NCI-H146 (cell line): ENCODE data around the gene ACTR3.

Experiments
- DNase-seq: peaks from one replicate; lab custom pipeline; 2025; lab: John Stamatoyannopoulos, UW

ACTR3 gene

DNA sequence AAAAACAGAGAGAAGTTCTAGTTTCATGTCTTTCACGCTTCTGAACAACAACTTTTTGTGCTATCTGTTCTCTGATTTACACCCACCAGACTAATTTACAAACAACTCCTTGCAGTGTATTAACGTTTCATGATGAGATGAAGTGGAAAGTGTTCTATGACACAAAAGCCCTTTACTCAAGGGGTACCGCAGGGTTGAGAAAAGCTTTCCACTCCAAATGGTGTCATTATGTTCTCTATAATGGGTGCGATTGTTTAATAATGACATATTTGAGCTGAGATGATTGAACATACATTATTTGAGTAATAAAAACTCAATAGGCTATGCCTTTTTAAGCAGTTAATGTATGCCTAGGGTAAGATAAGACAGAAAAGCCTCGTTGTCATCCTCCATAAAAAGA is 76.3 kb downstream of the ACTR3 start:
- no peak for DNase-seq

- DNase-seq = no peak
Measured at GRCh38 chr2:113966832-113967231, 76.9 kb downstream of the ACTR3 start.

DNA sequence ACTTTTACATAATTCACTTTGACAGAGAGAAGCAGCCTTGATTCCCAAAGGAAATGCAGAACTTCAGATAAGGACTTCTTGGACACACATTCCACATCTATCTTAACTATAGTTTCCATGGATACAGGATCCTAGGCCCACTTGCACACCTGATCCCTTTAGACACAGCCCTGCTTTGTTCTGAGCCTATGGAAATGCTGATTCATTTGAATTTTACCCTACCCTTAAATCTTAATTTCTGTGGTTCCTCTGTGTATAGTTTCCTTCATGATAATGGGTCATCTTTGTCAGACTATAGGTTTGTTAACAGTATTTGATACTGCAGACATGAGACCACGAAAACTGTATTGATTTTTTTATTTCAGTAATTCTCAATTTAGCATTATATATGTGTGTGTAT is 77.4 kb downstream of the ACTR3 start:
- DNase-seq = no peak

- no peak for DNase-seq
Measured at GRCh38 chr2:113972766-113973165, 82.9 kb downstream of the ACTR3 start.

GRCh38 chr2:113973810-113974209 is 83.9 kb downstream of the ACTR3 start:
- no peak for DNase-seq

DNA sequence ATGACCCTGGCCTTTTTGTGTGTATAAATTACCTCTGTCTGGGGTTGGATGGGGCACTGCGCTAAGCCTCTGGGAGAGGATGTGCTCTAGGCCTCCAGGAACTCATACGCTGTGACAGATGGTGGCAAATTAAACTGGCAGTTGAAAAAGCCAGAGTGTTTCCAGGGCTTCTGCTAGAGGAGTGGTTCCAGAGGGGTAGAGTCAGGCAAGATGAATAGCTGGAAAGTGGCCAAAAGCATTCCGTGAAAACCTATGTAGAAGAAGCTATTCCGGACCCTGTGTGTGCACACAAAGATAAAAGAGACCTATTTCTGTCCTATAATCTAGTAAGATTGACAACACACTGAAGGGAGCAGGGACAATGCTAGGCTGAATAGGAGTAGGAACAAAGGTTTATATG is 84.8 kb downstream of the ACTR3 start:
- DNase-seq = no peak

DNA sequence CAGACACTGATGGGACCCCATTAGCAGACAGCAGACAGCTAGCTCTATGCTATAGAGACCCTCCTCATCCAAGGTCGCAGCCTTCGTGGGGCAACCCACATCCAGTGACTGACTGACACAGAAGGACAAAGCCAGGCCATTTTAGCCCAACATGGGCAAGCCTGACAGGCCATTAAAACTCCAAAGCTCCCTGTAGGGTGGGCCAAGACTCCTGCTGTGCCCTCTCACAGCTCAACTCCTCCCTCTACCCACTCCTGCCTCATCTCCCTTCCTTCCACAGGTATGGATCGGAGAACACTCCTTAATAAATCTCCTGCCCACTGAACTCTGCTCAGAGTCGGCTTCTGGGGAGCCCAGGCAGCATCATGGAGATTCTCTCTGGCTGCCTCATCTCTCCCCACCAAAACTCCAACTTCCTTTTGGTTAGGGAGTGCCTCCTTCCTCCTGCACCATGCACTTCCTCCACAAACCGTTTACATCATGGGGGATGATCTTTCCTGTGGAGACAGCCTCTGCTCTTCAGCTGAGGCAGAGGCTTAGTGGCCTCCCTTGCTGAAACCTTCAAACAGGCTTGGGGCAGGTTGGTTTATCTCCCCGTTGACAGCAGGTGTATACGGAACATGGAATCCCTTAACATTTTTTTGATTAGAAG is 86.5 kb downstream of the ACTR3 start:
- DNase-seq = no peak

DNA sequence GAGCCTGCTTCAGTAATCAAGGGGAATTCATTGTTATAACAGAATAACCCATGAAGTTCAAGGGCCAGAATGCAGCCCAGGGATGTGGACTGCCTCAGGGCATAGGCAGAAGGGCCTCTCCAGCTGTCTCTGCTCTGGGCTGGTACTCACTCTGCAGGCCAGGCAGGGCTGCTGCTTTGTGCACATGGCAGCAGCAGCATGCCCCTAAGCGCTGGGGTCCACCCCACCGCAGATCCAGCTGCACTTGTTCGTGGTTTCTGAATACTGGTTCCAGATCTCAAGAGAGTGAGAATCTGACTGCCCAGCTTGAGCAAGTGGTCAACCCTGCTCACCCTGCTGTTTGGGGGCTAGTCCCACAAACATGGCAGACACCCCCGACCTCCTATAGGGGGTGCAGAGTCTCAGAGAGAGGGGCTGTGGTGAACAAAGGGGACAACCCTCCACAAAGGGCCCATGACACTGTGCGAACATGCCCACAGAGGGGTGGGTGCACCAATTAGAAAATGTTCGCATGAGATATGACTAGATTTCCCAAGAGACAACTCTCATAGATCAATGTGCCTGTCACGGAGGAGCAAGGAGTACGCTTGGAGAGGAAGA is 87.3 kb downstream of the ACTR3 start:
- peak; percentile 38 for DNase-seq

DNA sequence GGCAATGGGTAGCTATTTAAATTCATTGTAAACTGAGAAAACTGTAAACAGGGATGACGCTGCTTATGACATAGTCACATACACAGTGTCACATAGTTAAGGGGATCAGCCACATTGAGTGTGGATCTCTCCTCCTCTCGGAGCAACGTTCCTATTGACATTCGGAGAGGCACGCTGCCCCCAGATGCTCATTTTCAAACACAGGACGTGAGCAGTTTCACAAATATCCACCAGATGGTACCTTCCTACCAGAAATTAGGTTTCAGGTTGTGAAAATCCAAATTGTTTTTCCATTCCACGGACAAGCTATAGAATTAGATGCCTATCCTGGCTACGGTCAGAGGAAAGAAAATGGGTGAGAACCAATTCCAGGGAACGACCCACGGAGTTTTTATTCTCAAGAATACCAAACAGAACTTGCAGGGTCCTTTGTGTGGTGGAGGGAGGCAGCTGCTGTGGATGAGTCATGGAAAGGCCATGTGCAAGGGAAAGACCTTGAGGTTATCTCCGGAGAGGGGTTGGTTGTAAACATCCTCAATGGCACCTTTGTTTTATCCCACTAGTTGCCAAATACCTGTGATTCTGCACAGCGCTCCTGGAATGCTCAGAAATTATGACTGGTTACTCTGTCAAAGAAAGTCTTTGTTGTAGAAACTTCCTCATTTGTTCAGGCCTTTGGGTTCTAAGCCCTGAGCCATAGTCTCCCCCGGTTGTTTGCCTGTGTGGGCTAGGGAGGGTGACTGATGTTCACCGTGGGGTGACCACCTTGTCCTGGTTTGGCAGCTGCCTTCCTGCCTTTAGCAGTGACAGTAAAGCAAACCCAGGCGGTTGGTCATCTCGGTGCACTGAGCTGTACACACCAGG is 88.0 kb downstream of the ACTR3 start:
- DNase-seq = peak; percentile 26

DNA sequence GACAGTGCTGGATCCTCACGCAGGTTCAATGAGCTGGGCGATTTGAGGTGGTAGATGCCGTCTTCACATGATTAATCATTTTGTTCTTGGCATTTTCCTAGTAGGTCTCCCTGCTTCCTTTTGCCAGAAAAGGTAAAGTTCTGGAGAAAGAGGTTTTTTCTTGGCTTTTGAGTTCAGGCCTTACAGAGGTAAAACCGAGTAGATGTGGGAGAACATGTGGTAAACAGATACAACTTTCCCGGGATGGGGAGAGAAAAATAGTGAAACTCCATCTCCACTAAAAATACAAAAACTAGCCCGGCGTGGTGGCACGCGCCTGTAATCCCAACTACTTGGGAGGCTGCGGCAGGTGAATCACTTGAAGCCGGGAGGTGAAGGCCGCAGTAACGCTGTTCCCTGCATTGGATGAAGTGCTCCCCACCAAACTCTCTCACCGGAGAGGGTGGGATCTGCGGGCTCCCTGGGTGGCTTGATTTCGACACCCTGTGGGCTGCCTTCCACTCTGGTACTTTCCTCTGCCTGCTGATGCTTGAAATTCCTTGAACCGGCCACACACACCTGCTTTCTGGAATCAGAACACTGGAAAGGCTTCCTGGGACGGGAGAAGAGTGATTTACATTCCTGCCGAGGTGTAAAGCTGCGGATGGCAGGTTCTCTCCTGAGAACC is 88.8 kb downstream of the ACTR3 start:
- DNase-seq = no peak

- no peak for DNase-seq
Measured at GRCh38 chr2:113979191-113980128, 89.6 kb downstream of the ACTR3 start.

DNA sequence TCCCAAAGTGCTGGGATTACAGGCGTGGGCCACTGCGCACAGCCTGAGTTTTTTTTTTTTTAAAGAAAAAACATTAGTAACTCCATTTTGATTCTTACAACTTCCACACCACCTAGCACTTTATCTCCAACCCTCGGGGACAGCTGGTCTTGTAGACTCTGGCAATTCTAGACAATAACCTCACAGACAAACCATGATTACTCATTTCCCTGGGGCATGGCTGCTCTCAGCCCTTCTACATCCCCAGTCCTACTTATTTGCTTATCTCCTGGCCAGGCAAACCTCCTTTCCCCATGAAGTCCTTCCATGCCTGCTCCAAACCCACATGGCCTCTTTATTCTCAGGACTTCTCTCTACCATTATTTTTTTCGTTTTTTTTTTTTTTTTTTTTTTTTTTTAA is 91.1 kb downstream of the ACTR3 start:
- DNase-seq = no peak

DNA sequence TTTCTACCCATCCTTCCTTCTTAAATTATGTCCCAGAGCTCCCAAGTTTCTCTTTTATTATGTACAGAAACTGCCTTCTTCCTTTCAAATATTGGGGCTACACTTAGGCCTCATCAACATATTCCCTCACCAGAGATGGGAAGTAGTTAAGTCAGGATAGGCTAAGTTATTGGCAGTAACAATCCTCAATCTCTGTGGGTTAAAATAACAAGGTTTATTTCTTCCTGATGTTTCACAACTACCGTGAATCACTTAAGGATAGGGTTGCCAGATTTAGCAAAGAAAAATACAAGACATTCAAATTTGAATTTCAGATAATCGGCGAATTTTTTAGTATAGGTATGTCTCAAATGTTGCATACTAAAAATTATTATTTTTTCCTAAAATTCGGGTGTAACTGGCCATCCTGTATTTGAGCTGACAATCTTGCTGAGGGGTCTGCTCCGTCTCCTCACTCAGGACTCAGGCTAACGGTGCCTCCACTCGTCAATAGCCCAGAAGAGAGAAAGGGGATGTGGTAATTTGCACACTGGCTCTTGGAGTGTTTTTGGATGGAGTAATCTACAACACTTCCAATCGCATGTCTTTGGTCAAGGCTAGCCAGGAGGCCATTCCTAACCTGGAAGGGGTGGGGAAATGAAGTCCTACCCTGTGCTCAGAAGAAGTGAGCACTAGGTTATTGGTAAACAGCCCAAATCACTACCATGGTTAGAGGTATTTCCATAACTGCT is 91.7 kb downstream of the ACTR3 start:
- no peak for DNase-seq

GRCh38 chr2:113985554-113986397 is 95.9 kb downstream of the ACTR3 start:
- DNase-seq = no peak

DNA sequence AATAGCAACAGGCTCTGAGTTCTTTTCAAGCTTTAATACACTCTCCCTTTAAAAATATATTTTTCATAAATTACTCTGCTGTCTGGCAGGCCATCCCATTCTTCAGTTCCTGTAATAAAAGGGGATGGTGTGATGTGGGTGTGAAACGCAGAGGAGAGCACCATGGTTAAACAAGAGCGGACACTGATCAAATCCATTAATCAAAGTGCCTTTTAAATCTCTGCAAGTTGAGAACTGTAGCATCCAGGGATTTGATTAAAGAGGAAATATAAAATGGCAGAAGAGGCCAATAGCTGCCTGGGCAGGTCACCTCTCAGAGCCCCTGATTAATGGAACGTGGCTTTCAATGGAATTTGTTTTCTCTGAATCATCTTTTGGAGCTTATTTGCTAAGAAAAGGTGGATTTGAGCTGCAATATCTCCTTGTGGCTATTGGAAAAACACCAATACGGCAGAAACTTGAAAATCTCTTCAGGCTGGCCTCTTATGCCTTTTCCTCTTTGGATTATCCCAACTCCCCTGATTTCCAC is 96.9 kb downstream of the ACTR3 start:
- no peak for DNase-seq

- no peak for DNase-seq
Measured at GRCh38 chr2:113992090-113992489, 102.2 kb downstream of the ACTR3 start.

GRCh38 chr2:113996671-113997594 is 107.0 kb downstream of the ACTR3 start:
- no peak for DNase-seq

DNA sequence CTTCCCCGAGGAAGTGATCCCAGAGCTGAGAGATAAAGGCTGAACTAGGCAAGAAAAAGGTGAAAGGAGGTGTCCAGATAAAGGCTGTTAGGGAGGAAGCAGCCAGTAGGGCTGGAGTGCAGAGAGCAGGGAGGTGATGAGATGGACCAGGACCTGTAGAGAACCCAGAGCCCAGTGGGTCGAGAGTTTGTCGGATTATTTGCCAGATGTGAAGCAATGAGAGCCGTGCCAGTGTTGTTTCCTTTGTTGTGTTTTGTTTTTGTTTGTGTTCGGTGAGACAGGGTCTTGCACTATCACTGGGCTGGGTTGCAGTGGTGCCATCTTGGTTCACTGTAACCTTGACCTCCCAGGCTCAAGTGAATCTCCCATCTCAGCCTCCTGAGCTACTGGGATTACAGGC is 111.3 kb downstream of the ACTR3 start:
- no peak for DNase-seq

DNA sequence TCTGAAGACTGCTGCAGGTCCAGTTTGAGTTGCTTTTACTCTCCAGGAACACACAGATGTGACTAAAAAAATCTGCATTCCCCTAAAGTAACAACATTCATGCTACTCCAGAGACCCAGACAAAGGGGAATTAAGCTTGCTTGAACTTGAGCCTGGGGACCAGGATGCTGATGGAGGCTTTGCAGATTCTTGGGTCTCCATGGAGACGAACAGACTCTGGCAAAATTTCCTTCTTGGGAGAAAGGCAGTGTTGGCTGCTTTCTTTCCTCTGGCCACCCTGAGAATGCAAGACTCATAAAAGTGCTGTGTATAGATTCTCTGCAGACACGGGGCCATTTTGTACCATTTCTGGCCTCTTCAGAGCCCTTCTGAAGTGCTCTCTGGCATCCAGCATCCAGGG is 112.0 kb downstream of the ACTR3 start:
- DNase-seq = no peak
